ENCODE data around the gene FKBP2.
"Not testable (repeated sequence)": the region's sequence is repeated elsewhere in the genome, so short reads cannot be mapped to it uniquely, and the experiment has no call there.

Gene FKBP2

DNA sequence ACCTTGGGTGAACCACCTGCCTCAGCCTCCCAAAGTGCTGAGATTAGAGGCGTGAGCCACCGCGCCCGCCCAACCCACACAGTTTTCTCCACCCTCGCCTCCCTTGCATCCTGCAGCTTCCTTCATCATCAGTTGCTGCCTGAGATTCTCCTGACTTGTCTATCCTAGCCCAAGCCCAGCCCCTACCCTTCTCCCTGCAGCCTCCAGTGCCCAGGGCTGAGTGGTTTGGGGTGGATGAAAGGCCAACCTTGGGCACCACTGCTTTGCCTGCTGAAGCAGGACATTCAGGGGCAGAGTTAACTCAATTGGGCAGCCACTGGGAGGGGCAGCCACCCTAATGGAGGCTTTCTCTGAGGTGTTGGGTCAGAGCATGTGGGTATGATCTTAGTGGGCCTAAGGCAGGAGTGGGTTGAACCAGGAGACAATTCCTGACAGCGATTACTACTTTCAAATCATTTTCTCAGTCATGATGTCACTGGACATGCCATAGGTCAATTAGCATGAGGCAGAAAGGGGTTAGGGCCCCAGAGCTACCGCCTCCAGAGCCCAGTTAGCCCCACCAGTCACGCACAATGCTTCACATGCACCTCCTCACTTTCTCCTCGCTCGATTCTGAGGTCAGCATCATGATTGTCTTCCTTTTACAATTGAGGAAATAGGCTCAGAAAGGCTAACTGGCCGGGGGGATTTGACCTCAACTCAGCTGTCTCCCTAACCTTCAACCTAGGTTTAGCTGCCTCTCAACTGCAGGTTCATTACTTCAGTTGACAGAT, 1.0 kb upstream of the FKBP2 start:
- peak overlapping the region; percentile 98 for H3K9ac ChIP-seq (ENCODE audit: low read depth, low read length)
- H3K4me1 ChIP-seq (ENCODE audit: control insufficient read depth, insufficient read depth, low read length), result peaks cover 4% of the 10 kb centered on the region
- peak overlapping the region; percentile 96 for H3K4me3 ChIP-seq (ENCODE audit: low read depth, low read length)
- peaks cover 25% of the 10 kb centered on the region for H3K36me3 ChIP-seq (ENCODE audit: control insufficient read depth, insufficient read depth, low read length)
- H3K27me3 ChIP-seq (ENCODE audit: control insufficient read depth, insufficient read depth, low read length), result no peaks in the 10 kb centered on the region
- no peaks in the 10 kb centered on the region for H3K9me3 ChIP-seq (ENCODE audit: control insufficient read depth, insufficient read depth, low read length)

DNA sequence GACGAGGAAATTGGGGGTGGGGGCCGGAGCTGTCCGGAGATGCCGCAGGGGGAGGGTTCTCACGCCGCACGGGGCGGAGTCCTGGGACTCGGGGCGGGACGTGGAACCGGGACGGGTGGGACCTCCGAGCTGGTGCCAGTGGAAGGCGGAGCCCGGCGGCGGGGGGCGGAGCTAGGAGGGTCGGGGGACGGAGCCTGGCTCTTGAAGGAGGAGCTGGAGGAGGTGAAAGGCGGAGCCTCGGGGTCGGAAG, 271 bp downstream of the FKBP2 start:
- no peaks in the 10 kb centered on the region for H3K27me3 ChIP-seq (ENCODE audit: control insufficient read depth, insufficient read depth, low read length)
- H3K36me3 ChIP-seq (ENCODE audit: control insufficient read depth, insufficient read depth, low read length), result peaks cover 22% of the 10 kb centered on the region
- H3K4me1 ChIP-seq (ENCODE audit: control insufficient read depth, insufficient read depth, low read length), result peaks cover 4% of the 10 kb centered on the region

DNA sequence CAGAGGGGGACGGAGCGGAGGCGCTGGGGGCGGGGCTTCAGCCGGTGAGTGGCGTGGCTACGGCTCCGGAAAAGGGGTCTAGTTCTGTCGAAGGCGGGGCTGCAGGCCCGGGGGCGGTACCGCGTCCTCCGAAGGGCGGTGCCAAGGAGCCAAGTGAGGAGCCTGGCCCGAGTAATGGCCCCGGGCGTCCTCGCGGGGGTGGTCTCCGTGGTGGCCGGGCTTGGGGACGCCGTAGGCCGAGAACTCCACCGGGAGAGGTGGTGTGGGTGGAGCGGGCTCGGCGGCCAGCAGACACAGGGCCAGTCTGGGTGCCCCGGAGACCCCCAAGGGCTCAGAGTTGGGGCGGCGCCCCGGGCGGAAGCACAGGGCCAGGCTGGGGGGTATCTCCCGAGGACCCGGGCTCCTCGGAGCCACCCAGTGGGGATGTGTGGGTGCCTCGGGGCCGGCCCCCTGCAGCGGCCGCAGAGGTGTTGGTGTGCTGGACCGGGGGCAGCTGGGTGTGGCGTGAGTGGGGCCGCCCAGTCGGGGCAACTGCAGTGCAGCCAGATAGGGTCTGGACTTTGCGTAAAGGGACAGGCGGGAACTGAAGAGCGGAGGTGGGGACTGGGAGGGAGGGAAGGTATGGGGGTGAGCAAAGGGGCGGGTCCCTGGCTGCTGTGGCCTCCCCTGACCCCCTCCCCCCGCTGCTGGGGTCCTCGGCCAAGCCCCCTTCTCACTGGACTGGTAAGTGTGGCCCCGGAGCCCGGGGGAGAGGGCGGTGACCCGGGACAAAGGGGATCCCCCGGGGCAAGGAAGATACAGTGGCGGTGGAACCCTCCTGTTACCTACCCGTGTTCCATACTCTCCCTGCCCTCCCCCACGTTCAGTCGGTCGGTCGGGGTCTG, 838 bp downstream of the FKBP2 start:
- peak overlapping the region; percentile 76 for H3K9ac ChIP-seq (ENCODE audit: low read depth, low read length)
- peaks cover 22% of the 10 kb centered on the region for H3K36me3 ChIP-seq (ENCODE audit: control insufficient read depth, insufficient read depth, low read length)

More for the DNA sequence above, 271 bp downstream of the FKBP2 start:
- H3K9ac ChIP-seq (ENCODE audit: low read depth, low read length), result peak overlapping the region; percentile 54
- H3K4me3 ChIP-seq (ENCODE audit: low read depth, low read length), result peak overlapping the region; percentile 96
- no peaks in the 10 kb centered on the region for H3K9me3 ChIP-seq (ENCODE audit: control insufficient read depth, insufficient read depth, low read length)

DNA sequence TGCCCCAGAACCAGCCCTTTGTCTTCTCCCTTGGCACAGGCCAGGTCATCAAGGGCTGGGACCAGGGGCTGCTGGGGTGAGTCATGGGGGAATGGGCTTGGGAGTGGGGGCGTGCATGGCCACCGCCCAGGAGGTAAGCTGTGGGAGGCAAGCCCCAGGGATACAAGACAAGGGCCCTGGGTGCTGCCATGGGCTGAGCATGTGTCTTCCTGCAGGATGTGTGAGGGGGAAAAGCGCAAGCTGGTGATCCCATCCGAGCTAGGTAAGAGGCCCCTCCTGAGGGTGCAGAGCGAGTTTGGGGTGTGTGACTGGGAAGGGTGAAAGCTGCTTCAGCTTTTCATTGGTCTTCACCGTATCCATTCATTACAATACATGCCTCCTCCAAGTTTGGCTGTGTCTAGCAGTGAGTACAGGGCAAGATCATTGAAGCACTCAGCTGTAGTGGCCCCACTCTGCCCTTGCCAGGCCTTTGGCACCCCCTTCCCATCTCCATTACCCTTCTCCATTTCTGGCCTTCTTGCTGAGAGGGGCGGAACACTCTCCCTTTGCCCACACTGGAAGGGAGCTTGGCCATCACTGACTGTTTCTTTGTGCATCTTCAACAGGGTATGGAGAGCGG, 2.5 kb downstream of the FKBP2 start:
- Histone ChIP-seq H3K9ac (ENCODE audit: low read depth, low read length) (no peak overlapping the region), H3K36me3 (ENCODE audit: control insufficient read depth, insufficient read depth, low read length) (peaks cover 16% of the 10 kb centered on the region), H3K9me3 (ENCODE audit: control insufficient read depth, insufficient read depth, low read length) (no peaks in the 10 kb centered on the region), H3K4me1 (ENCODE audit: control insufficient read depth, insufficient read depth, low read length) (peaks cover 11% of the 10 kb centered on the region), H3K4me3 (ENCODE audit: low read depth, low read length) (no peak overlapping the region), H3K27me3 (ENCODE audit: control insufficient read depth, insufficient read depth, low read length) (no peaks in the 10 kb centered on the region)

More for the DNA sequence above, 838 bp downstream of the FKBP2 start:
- Histone ChIP-seq H3K4me1 (ENCODE audit: control insufficient read depth, insufficient read depth, low read length) (peaks cover 4% of the 10 kb centered on the region), H3K9me3 (ENCODE audit: control insufficient read depth, insufficient read depth, low read length) (no peaks in the 10 kb centered on the region), H3K4me3 (ENCODE audit: low read depth, low read length) (peak overlapping the region; percentile 84), H3K27me3 (ENCODE audit: control insufficient read depth, insufficient read depth, low read length) (no peaks in the 10 kb centered on the region)

DNA sequence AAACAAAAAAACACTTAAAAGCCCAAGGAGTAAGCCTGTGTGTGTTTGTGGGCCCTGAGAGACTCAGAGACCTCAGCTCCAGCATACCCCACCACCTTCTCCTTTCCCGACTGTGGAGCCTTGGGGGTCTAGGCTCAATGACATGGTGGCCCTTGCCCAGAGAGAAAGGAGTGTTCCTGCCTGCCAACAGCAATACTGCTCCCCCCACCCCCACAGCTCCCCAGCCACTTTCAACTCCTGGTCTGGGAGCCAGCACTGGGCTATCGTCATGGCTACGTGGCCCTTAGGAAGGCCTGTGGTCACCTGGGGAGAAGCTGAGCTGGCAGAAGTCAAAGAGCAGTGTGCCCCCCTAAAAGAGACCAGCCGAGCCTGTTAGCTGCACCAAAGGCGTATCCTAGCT, 3.2 kb downstream of the FKBP2 start:
- Histone ChIP-seq H3K9me3 (ENCODE audit: control insufficient read depth, insufficient read depth, low read length) (no peaks in the 10 kb centered on the region), H3K36me3 (ENCODE audit: control insufficient read depth, insufficient read depth, low read length) (peaks cover 16% of the 10 kb centered on the region), H3K4me1 (ENCODE audit: control insufficient read depth, insufficient read depth, low read length) (peaks cover 18% of the 10 kb centered on the region), H3K27me3 (ENCODE audit: control insufficient read depth, insufficient read depth, low read length) (no peaks in the 10 kb centered on the region), H3K9ac (ENCODE audit: low read depth, low read length) (no peak overlapping the region), H3K4me3 (ENCODE audit: low read depth, low read length) (no peak overlapping the region)

DNA sequence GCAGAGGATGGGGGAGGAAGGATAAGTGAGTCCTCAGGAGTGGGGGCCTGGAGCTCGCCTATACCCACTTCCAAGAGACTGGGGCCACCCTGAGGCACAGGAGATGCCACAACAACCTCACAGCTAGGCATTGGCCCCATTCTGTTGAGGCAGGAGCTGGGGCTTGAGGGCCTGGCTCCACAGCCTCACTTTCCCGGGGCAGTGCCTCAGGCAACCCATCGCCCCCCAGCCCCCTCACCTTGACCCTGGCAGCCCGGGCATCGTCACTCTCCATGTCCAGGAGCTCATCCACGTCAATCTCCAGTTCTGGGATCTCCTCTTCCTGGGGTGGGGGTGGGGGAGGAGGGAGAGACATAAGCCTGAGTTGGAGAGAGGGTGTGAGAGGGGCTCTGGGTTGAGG, 4.1 kb downstream of the FKBP2 start:
- Histone ChIP-seq H3K9me3 (ENCODE audit: control insufficient read depth, insufficient read depth, low read length) (no peaks in the 10 kb centered on the region), H3K4me1 (ENCODE audit: control insufficient read depth, insufficient read depth, low read length) (peaks cover 24% of the 10 kb centered on the region), H3K4me3 (ENCODE audit: low read depth, low read length) (peak overlapping the region; percentile 85), H3K27me3 (ENCODE audit: control insufficient read depth, insufficient read depth, low read length) (no peaks in the 10 kb centered on the region), H3K9ac (ENCODE audit: low read depth, low read length) (peak overlapping the region; percentile 47), H3K36me3 (ENCODE audit: control insufficient read depth, insufficient read depth, low read length) (peaks cover 16% of the 10 kb centered on the region)

DNA sequence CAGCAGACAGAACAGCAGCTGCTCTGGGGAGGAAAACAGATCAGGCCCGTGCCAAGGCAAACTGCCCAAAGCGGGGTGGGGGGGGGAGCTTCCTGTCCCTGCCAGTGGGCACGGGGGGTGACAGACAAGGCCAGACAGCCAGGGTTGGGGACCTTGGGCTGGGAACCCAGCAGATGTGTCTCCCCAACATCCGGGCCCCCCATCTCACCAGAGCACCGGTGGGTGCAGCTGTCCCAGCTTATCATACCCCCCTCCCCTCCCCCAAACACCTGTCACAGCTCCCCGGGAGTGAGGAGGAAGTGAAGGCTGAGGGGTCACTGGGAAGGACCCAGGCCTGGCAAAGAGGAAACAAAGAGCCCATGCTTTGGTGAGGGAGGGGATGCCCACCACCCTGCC, 4.5 kb downstream of the FKBP2 start:
- H3K27me3 ChIP-seq (ENCODE audit: control insufficient read depth, insufficient read depth, low read length), result no peaks in the 10 kb centered on the region
- H3K36me3 ChIP-seq (ENCODE audit: control insufficient read depth, insufficient read depth, low read length), result peaks cover 16% of the 10 kb centered on the region
- peak overlapping the region; percentile 85 for H3K4me3 ChIP-seq (ENCODE audit: low read depth, low read length)
- no peaks in the 10 kb centered on the region for H3K9me3 ChIP-seq (ENCODE audit: control insufficient read depth, insufficient read depth, low read length)
- H3K9ac ChIP-seq (ENCODE audit: low read depth, low read length), result peak overlapping the region; percentile 76
- H3K4me1 ChIP-seq (ENCODE audit: control insufficient read depth, insufficient read depth, low read length), result peaks cover 28% of the 10 kb centered on the region

DNA sequence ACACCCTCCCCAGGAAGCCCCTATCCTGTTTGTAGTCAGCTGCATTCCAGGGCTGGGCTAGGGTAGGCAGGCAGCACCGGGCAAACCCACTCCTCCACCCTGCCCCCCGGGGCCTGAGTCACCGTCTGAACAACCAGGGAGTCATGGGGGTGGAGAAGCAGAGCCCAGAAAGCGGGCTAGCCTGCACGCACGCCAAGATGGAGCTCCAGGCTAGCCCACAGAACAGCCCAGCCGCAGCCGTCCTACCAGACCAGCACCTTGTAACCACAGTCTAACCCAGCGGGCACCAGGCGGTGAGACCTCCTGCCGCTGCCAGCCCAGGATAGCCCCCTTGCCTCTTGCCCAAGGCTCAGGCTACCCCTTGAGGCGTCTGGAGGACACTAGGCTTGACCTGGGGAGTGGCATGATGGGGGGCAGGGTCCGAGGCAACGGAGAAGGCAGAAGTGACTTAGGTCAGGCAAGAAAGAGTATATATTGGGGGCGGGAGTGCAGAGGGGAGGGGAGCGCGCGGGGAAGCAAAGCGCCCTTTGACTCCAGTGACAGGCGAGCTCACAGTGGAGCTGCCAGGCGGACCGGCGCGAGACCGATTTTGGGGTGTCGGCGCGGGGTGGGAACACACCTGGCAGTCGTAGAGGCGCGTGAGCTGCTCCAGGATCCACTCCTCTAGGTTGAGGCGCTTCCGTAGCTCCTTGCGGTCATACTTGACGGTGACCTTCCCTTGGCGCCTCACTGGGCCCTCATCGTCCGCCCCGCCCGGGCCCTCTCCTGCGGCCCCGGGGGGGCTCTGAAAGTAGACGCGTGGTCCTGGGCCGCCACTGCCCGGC, 5.1 kb downstream of the FKBP2 start:
- peak overlapping the region; percentile 76 for H3K9ac ChIP-seq (ENCODE audit: low read depth, low read length)
- H3K27me3 ChIP-seq (ENCODE audit: control insufficient read depth, insufficient read depth, low read length), result no peaks in the 10 kb centered on the region
- peaks cover 31% of the 10 kb centered on the region for H3K4me1 ChIP-seq (ENCODE audit: control insufficient read depth, insufficient read depth, low read length)
- peak overlapping the region; percentile 85 for H3K4me3 ChIP-seq (ENCODE audit: low read depth, low read length)
- H3K9me3 ChIP-seq (ENCODE audit: control insufficient read depth, insufficient read depth, low read length), result no peaks in the 10 kb centered on the region
- H3K36me3 ChIP-seq (ENCODE audit: control insufficient read depth, insufficient read depth, low read length), result peaks cover 16% of the 10 kb centered on the region

DNA sequence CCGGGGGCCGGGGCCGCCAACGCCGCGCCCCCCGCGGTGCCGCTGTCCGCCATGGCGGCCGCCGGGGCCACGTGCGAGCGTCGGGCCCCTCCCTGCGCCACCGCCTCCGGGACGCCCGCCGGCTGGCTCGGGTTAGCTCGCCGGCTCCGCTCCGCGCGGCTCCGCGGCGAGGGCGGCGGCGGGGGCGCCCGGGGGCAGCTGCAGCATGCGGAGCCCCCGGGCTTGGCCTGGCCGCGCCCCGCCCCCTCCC, 5.7 kb downstream of the FKBP2 start:
- H3K27me3 ChIP-seq (ENCODE audit: control insufficient read depth, insufficient read depth, low read length); H3K9ac ChIP-seq (ENCODE audit: low read depth, low read length); H3K9me3 ChIP-seq (ENCODE audit: control insufficient read depth, insufficient read depth, low read length): not testable (repeated sequence)
- H3K4me1 ChIP-seq (ENCODE audit: control insufficient read depth, insufficient read depth, low read length), result peaks cover 31% of the 10 kb centered on the region
- H3K4me3 ChIP-seq (ENCODE audit: low read depth, low read length), result peak overlapping the region; percentile 85
- peaks cover 16% of the 10 kb centered on the region for H3K36me3 ChIP-seq (ENCODE audit: control insufficient read depth, insufficient read depth, low read length)

DNA sequence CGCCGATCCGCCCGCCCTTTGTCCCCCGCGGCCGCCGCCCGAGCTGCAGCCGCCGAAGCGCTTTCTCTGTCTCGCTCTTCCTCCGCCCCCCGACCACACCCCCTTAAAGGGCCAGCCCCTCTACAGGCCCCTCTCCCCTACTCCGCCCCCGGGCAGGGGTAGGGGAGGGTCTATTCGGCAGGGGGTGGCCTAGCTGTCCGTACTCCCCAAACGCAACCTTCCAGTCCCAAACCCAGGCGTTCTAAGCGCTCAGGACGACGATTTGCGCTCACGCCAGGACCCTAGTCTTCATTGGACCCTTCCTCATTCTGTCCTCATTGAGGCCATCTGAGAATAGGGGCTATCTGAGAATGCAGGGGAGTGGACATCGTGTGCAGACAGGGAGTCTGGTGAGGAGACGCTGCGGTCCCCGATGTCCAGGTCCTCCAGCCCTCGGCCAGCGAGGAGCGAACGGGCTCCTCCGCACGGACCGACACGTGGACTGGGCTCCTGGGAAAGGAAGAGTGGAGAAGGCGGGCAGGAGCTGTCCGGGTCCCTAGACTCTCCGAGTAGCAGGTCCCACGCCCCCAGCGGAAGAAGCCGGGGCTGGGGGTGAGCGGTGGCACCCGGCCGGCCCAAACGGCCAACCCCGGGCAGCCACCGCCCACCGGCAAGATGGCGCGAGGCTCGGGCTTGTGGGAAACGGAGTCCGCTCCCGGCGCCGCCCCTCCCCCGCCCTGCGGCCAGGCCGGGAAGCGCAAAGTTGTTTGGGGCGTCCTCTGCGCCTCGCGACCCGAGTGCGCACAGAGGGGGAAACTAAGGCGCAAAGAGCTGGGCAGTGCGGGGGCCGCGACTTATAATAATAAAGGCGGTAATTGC, 6.2 kb downstream of the FKBP2 start, which contains the start of gene PPP1R14B:
Gene PPP1R14B, minus strand, starts transcription at position 73 of the 858 bp plus-strand sequence. CDS start 270 bp downstream, outside the sequence.
- H3K9me3 ChIP-seq (ENCODE audit: control insufficient read depth, insufficient read depth, low read length), result no peaks in the 10 kb centered on the region
- H3K9ac ChIP-seq (ENCODE audit: low read depth, low read length), result peak within 1 kb of the TSS; percentile 83
- no peaks in the 10 kb centered on the region for H3K27me3 ChIP-seq (ENCODE audit: control insufficient read depth, insufficient read depth, low read length)
- peaks cover 16% of the 10 kb centered on the region for H3K36me3 ChIP-seq (ENCODE audit: control insufficient read depth, insufficient read depth, low read length)
- H3K4me1 ChIP-seq (ENCODE audit: control insufficient read depth, insufficient read depth, low read length), result peaks cover 31% of the 10 kb centered on the region
- H3K4me3 ChIP-seq (ENCODE audit: low read depth, low read length), result peak within 1 kb of the TSS; percentile 93
